Smooth muscle cell of bladder (primary cell): ENCODE data around the gene IGFL1. TPM values are rescaled to one million over a fixed set of nuclear protein-coding genes. Genes with fewer than 3 reads are reported as not detected.

Experiments
- total RNA-seq: library from RNA; depleted of rRNA; stranded (reverse); fragments of >200 nt; gene quantifications from 2 replicates; pipeline ENCODE4 v1.2.3, GENCODE V29; 2014

IGFL1 gene
- total RNA-seq: not detected in 2 replicates

DNA sequence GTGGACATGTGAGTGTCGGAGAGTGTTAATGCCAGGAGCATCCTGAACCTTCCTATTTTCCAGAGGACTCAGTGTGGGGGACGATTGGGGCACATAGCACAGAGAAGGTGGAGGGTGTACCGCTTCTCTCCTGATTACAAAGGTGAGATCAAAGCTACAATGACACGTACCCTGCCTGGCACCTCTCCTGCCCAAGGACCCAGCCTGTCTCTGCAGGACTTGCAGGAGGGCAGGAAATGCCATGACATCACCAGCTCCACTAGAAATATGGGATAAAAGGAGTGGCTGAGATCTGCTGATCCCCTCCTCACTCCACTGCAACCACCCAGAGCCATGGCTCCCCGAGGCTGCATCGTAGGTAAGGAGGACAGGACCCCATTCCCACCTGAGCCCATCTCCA lies at the start of gene IGFL1:
Gene IGFL1, plus strand, starts transcription at position 301 of the 400 bp plus-strand sequence. Its CDS starts 33 bp downstream, at position 334.

Other genes starting within 250 kb of the IGFL1 start
- 5.7 and 7.2 TPM in 2 replicates for gene CCDC61, start 234.3 kb upstream of the IGFL1 start, total RNA-seq
- not detected in 2 replicates for gene PGLYRP1, start 206.7 kb upstream of the IGFL1 start, total RNA-seq
- not detected in 2 replicates for gene IGFL4, start 188.7 kb upstream of the IGFL1 start, total RNA-seq
- gene IGFL3, start 105.1 kb upstream of the IGFL1 start, total RNA-seq: not detected in 2 replicates
- gene IGFL2, start 81.5 kb upstream of the IGFL1 start, total RNA-seq: not detected in 2 replicates
- 0.14 and 0.28 TPM in 2 replicates for gene HIF3A, start 67.3 kb downstream of the IGFL1 start, total RNA-seq
- gene PPP5C, start 117.3 kb downstream of the IGFL1 start, total RNA-seq: 46.5 and 51.3 TPM in 2 replicates
- 22.0 and 34.7 TPM in 2 replicates for gene CCDC8, start 183.8 kb downstream of the IGFL1 start, total RNA-seq
- gene PNMA8C, start 199.2 kb downstream of the IGFL1 start, total RNA-seq: 0.09 and 0.14 TPM in 2 replicates
- 1.4 and 2.1 TPM in 2 replicates for gene PNMA8A, start 241.8 kb downstream of the IGFL1 start, total RNA-seq